ENCODE measurements around the gene ZSCAN9.

ZSCAN9 gene

DNA sequence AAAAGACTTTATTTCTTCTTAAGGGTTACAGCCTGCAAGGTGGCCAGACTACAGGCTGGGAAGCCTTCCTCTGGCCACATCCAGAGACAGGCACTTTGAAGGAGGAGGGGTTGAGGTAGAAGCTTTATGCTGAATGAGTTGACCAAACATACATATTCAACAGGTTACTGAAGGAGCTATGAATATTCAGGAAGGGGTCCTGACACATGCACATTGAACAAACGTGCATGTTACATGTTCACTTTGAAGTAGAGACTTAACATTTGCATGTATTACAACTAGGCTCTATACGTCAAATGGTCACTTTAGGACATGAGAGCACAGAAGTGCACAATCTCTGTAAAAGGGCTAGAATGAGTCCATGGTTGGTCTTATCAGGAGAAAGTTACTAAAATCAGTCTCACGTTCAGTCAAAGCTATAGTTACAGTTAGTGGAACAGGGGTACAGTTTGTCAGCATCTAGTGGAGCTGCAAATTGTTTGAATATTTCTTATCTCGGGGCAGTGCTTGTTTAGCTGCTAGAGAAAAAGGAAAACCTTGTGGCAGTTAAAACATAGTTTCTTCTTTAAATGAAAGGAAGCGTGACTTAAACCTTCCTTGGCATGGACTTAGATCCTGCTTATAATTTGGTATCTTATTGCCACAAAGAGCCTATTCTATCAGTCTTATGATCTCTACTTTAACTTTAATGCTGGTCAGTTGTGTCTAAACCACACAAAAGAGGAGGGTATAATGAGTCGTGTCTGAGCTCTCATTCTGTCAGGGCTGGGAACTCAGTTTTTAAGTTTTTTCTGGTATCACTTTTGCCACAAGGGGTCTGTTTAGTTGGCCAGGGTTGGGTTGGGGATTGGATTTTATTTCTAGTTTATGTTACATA is 4.6 kb upstream of the ZSCAN9 start:
- no peak for DNase-seq (ENCODE audit: low spot score)

DNA sequence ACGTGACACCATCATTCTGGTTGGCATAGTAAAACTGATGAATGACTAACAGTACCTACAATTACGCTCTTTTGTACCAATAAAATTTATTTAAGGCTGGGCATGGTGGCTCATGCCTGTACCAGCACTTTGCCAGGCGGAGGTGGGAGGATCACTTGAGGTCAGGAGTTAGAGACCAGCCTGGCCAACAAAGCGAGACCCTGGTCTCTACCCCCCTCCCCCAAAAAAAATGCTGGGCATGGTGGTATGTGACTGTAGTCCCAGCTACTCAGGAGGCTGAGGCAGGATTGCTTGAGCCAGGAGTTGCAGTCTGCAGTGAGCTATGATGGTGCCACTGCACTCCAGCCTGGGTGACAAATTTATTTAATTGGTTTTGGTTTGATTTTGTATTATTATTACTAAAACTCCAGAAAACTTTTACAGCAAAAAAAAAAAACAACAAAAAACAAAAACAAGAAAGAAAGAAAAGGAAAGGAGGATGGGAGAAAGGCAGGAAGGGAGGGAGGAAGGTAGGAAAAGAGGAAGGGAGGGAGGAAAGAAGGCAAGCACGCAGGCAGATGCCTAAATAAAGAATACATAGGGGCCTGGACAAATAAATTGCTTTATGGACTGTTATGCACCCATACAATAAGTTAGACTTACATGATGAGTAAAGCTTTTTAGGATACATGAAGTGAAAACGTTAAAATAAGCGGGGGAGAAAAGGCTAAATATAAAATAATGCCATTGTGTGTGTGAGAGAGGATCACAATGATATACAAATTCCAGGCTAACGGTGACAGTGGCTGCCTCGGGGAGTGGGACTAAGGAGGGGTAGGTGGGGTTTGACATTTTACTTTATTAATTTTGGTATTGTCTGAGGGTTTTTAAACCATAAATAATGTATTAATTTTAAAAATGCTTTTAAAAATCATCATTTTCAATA is 682 bp upstream of the ZSCAN9 start:
- no peak for DNase-seq (ENCODE audit: low spot score)

DNA sequence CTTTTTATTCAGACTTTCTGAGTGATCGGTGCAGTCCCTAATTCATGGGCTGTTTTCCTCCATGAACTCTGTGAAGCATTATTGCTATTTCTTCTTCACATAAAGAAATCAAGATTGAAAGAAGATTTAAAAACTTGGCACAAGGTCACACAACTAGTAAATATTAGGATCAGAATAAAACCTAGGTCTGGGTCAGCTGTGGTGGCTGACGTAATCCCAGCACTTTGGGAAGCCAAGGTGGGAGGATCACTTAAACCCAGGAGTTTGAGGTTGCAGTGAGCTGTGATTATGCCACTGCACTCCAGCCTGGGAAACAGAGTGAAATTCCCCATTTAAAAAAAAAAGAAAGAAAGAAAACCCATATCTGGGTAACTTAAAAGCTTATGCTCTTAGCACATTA is 1.4 kb downstream of the ZSCAN9 start:
- DNase-seq (ENCODE audit: low spot score) = no peak

DNA sequence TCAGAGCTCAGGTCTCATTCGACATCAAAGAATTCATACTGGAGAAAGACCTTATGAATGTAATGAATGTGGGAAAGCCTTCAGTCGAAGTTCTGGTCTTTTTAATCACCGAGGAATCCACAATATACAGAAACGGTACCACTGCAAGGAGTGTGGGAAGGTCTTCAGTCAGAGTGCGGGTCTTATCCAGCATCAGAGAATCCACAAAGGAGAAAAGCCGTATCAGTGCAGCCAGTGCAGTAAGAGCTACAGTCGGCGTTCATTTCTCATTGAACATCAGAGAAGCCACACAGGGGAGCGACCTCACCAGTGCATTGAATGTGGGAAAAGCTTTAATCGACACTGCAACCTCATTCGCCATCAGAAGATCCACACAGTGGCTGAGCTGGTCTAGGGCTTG is 7.7 kb downstream of the ZSCAN9 start:
- no peak for DNase-seq (ENCODE audit: low spot score)

DNA sequence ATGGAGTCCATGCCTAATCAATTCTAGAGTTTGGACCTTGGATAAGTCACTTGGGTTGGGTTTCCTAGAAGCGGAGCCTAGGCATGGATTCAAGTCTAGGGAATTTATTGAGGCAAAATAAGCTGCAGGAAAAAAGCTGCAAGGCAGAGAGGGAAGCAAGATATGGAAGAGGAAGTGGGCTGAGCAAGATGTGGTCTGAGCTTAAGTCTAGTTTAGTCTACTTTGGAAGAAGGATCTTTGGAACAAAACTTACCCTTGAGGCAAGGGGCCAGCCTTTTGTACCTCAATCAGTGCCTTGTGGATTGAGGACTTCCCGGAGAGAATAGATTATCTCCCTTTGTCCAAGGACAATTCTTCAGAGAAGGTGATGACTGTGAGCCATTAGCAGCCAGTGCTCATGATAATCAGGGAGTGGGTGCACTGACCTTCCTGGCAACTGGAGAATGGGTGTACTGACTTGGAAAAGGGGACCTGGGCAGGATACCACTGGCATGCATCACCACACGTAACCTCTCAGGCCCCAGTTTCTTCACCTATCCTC is 10.9 kb downstream of the ZSCAN9 start:
- no peak for DNase-seq (ENCODE audit: low spot score)

DNA sequence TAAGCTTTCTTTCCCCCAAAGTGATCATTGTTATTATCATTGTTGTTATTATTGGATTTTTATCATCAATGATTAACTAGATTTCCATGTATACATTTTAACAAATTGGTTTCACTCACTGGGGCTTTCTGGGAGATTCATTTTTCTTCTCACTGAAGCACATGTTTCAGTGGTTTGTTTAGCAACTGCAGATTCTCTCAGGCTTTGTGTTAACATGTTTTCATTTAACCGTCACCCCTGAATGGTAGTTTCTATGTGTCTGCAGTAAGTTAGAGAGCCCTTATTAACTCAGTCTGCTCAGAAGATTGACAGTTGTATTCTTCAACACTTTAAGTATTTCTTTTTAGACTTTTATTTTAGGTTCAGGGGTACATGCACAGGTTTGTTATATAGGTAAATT is 14.6 kb downstream of the ZSCAN9 start:
- DNase-seq (ENCODE audit: low spot score) = no peak

DNA sequence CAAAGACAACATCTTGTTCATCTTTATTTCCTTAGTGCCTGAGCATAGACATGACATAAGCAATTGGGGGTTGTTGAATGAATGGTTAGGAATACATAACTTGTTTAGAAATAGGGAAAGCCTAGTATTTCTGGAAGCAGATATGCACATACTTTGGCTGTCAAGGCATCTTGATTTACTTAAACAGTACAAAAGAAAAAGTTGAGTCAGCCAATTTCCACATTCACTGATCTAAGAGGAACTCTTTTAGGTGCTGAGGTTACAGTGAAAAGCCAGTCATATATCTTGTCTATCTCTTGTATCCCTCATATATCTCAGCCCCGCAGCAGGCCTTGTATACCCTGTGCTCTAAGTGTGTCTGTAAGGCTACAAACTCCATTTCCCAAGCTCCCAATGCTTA is 15.4 kb downstream of the ZSCAN9 start:
- DNase-seq (ENCODE audit: low spot score) = no peak

DNA sequence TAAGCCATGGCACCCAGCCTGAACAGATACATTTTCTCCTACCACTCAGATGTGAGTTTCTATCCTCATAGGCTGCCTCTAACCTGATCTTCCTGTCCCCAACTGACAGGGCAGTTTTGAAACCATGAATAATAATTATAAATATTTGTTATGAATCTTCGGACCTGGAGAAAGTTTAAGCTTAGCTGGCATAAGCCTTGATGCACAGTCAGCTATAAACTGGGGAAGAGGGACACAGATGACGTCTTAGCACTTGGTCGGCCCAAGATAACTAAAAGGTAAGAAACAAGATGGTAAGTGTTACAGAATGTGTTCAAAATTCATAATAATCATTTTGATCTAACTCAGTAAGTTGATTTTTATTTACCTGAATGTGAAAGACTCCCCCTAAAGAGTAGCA is 18.9 kb downstream of the ZSCAN9 start:
- no peak for DNase-seq (ENCODE audit: low spot score)

DNA sequence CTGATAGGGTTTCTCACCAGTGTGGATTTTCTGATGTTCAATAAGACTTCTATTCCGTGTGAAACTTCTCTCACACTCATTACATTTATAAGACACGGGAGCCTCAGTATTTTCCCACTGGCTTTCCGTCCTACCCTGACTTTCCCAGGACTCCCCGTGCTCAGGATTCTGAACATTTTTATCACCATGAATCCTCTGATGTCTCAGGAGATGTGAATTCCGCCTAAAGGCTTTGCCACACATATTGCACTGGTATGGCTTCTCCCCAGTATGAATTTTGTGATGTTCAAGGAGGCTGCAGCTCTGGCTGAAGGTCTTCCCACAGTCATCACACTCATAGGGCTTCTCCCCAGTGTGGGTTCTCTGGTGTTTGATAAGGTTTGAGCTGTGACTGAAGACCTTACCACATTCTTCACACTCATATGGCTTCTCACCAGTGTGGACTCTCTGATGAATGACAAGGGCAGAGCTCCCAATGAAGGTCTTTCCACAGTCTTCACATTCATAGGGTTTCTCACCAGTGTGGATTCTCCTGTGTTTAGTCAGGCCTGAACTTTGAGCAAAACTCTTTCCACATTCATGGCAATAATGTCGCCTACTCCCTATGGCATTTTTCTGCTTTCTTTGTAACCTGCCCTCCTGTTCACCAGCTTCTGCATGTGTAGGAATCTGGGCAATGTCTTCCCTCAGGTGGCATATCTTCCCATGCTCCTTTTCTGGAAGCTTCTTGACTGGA is 20.3 kb downstream of the ZSCAN9 start:
- DNase-seq (ENCODE audit: low spot score) = no peak

DNA sequence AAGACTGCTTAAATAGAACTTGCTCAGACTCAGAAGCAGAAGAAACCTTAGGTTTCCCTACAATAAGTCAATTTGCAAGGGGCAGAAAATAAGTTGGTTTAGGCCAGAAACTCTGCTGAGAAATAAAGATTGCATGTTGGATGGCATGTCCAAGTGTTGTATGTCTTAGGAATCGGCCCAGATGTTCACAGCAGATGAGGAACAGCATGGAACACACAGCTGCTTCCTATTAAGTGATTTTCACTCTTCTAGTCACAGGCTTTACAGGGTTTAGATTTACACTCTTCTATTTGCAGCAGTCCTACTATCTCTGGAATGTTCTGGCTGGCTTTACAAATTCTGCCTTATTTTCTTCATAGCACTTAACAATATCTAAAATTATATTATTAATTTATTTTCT is 23.8 kb downstream of the ZSCAN9 start:
- no peak for DNase-seq (ENCODE audit: low spot score)

DNA sequence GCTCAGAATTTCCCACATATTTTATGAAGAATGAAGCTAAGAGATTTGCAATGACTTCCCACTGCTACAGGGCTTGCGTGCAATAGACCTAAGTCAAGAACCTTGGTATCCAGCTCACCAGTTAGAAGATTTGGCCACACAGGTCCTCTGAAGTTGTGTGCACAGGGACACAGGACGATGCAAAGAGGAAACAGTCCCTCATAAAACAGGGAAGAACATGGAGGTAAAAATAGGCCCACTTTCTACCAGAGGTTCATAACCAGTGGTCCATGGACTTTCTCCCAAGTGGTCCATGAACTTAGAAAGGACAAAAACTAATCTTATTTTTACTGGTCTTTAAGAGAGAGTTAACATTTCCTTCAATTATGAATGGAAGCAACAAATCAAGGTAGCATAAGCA is 25.7 kb downstream of the ZSCAN9 start:
- DNase-seq (ENCODE audit: low spot score) = no peak

DNA sequence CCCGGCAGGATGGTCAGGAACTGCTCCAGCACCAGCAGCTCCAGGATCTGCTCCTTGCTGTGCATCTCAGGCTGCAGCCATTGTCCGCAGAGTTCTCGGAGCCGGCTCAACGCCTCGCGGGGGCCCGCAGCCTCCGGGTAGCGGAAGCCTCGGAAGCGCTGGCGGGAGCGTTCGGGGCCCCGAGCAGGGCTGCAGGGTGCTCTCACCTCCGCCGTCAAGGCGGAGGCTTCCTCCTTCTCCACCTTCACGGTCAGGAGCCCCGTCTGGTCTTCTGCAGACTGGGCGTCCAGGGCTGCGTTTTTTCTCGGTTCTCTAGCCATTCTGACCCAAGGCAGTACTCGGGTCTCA is 26.6 kb downstream of the ZSCAN9 start:
- no peak for DNase-seq (ENCODE audit: low spot score)

DNA sequence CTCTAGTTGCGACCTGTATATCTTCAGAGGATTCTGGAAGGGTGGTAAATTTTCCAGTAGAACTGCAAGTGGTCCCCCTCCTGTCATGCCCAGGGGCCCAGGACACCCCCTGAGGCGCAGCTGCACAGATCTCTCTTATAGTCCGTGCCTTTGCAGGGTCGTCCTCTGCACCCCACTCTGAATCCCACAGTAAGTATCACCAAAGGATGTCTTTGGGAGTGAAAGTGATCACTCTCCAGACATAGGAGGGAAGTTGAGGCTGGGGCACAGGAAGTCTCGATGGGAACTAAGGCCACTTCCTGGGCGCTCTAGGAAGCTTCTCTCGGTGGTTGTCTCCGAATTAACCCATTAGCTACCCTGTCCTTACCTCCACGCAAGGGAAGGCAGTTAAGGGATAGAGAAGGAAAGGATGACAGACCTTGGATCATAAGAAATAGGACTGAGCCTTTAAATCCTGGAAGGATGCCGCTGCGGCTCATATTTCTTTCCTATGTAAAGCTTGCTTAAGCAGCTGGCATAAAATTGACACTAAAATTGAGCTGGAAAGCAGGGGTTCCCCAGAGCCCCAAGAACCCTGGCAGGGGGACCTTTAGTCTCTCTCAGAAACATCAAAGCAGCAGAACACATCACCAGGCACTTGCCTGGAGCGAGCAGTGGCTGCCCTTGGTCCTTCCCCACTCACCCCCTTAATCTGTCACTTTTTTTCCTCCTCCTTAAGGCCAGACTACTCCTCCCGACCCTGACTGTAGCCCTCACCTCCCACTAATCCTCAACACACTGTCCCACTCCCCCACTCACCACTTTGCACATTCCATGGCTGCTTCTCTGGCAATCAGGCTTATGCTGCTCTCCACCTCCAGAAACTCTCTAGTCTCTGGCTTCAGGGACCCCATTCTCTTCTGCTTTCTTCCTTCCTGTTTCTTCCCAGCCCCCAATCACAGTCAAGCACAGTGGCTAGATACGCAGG is 27.2 kb downstream of the ZSCAN9 start, which contains the start of gene ZKSCAN4:
ZKSCAN4 (minus strand) TSS at position 261 of the 967 bp plus-strand sequence. CDS start 289 bp downstream, outside the sequence.
- DNase-seq (ENCODE audit: low spot score) = peak; percentile 47

DNA sequence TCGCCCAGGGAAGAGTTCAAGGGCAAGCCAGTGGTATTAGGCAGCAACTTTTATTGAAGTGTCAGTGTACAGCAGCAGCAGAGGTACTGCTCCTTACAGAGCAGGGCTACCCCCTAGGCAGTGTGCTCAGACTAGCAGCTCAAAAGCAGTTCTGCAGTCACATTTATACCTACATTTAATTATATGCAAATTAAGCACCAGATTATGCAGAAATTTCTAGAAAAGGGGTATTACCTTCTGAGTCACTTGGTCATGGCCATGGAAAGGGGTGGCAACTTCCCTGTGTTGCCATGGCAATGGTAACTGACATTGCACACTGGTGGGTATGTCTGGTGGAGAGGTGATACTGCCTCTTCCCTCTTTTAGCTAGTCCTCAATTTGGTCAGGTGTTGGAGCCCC is 29.0 kb downstream of the ZSCAN9 start:
- DNase-seq (ENCODE audit: low spot score) = no peak

DNA sequence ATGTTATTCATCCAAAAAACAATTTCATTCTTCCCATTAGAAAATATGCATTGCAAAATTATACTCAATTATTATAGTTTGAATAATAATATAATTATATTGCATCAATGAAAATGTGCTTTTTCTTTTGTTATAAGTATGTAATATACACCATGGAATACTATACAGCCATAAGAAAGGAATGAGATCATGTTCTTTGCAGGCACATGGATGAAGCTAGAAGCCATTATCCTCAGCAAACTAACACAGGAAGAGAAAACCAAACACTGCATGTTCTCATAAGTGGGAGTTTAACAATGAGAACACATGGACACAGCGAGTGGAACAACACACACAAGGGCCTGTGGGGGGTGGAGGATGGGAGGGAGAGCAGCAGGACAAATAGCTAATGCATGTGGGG is 32.0 kb downstream of the ZSCAN9 start:
- DNase-seq (ENCODE audit: low spot score) = no peak

DNA sequence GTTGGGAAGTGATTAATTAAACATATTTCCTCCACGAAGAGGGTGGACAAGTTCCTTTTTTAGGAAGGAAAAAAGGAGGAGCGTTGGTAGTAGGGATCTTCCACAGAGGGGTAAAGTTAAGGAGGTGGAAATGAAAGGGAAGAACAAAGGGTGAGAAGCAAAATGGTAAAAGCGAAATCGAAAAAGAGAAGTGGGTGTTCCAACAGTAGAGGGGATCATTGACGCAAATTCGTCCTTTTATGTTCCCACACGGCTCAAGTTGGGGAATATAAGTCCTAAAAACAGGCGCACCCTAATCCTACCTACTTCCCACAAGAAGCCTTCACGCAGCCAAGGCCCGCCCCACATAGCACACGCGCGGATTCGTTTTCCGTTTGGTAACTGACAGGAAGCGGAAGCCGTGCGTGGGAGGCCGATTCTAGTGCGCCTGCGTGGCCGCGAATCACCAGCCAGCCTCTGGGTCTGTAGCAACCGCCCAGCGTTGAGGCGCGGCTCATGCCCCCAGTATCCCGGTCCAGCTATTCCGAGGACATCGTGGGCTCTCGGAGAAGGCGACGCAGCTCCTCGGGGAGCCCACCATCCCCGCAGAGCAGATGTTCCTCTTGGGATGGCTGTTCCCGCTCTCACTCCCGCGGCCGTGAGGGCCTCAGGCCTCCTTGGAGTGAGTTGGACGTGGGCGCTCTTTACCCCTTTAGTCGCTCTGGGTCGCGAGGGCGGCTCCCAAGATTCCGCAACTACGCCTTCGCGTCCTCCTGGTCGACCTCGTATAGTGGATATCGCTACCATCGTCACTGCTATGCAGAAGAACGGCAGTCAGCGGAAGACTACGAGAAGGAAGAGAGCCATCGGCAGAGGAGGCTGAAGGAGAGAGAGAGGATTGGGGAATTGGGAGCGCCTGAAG is 34.1 kb downstream of the ZSCAN9 start, which contains the start of gene NKAPL:
NKAPL (plus strand) TSS at position 421 of the 901 bp plus-strand sequence; CDS start at position 496, 75 bp downstream.
- DNase-seq (ENCODE audit: low spot score) = no peak

DNA sequence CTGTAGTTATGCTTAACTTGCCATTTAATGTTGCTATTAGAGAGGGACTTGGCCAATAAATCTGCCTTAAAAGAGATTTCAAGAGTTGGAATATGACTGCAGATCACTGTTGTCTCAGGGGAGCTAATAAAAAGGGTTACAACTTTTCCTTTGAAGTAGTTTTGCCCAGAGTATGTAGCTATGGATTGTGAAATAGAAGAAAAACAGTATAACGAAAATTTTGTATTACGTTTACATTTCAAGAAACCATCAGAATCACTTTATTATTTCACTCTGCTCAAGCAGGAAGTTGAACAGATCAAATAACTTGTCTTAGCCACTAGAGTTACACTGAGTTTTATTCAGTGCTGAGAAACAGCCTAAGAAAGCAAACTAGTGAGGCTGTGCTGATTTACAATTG is 38.8 kb downstream of the ZSCAN9 start:
- no peak for DNase-seq (ENCODE audit: low spot score)

DNA sequence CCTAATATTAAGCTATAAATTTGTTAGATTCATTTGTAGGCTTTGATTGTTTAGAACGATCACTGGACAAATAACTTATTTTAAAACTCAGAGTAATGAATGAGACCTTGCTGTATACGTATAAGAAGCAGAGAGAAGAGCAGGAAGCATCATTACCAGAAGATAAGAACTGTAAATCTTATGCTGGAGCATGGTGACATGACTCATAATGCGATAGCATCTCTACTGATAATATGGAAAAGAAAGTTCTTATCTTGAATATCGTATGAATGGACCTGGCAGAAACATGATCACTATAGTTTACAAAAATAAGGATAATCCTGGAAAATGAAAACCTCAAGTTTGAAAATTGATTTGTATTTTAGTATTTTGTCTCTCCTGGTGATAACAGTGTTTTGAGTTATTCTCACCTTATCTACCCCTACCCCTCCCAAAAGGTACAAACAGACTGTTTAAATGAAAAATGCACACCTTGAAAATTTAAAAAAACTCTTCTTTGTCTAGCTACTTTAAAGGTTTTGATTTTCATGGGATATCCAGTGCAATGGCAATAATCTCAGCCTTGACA is 39.8 kb downstream of the ZSCAN9 start:
- DNase-seq (ENCODE audit: low spot score) = no peak

DNA sequence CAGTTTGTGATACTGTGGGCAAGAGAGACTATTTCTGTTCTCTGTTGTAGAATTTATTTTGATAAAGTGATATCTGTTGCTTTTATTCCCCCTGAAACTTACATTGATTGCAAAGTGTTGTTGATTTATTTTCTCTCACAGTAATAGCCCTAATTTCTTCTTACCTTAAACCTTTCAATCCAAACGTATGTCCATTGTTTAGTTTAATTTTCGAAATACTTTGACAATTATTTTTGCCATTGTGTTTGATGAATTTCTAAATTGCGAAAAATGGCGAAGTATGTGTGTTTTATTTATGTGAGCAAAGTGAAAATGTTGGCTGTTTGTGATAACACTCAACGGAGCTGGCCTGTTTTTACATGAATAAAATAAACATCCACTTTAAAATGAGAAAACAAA is 41.5 kb downstream of the ZSCAN9 start:
- no peak for DNase-seq (ENCODE audit: low spot score)

Data from HuH-7.5 (cell line).